ENCODE data around the gene PRMT1. TPM values are rescaled to one million over a fixed set of nuclear protein-coding genes. Genes with fewer than 3 reads are reported as not detected.
A peak's percentile ranks its signal among the peaks of the same experiment; 100 is the strongest.

The PRMT1 gene
- total and polyA plus RNA-seq, 9 of the 15 experiments (the other 6 are each of a cell fraction or from before 2014, with no cell fraction given): 13.3 to 464 (median 326) TPM

GRCh38 chr19:49666120-49666444 is 11.0 kb upstream of the PRMT1 start (continued):
- TF ChIP-seq ZBTB40 (IDR thresholded peaks at IDR 0.05) (no peak), ZBTB40 (CRISPR knock-in tag; IDR thresholded peaks at IDR 0.05) (no peak), DLX4 (CRISPR knock-in tag; IDR thresholded peaks at IDR 0.05) (no peak), SMARCC2 (IDR thresholded peaks at IDR 0.05; ENCODE audit: low read depth) (0 out of 2 replicates have a peak, but pooled peaks have one; percentile 16), MEF2D (tag; conservative IDR thresholded peaks at IDR 0.05; ENCODE audit: low read depth) (no peak), C11orf30 (IDR thresholded peaks at IDR 0.05; ENCODE audit: low read depth) (peak; percentile 2; the same call in 1 of the 2 replicates), GTF2A2 (tag; IDR thresholded peaks at IDR 0.05) (no peak), SPI1 (IDR thresholded peaks at IDR 0.05; ENCODE audit: borderline replicate concordance, low read depth, low read length) (0 out of 2 replicates have a peak, but pooled peaks have one; percentile 10), HNRNPLL (IDR thresholded peaks at IDR 0.05; ENCODE audit: low read depth, low read length, poor library complexity, severe bottlenecking) (no peak), EWSR1 (IDR thresholded peaks at IDR 0.05; ENCODE audit: borderline replicate concordance, low read depth, partially characterized antibody) (no peak), ZNF143 (CRISPR knock-in tag; IDR thresholded peaks at IDR 0.05) (peak; percentile 15; the same call in 1 of the 2 replicates), ZNF280B (CRISPR knock-in tag; IDR thresholded peaks at IDR 0.05) (no peak), MLLT1 (IDR thresholded peaks at IDR 0.05) (no peak)
